ENCODE measurements around the gene RPUSD1.
"Not testable (repeated sequence)": the region's sequence is repeated elsewhere in the genome, so short reads cannot be mapped to it uniquely, and the experiment has no call there.

- TF ChIP-seq POLR2A, CTCF (IDR thresholded peaks at IDR 0.05): not testable (repeated sequence)
Observed at GRCh38 chr16:836822-837221, 48.6 kb upstream of the RPUSD1 start.

Measured in uterus (tissue), 2 donors.